ENCODE data around the gene ALDH1A1.

The ALDH1A1 gene

DNA sequence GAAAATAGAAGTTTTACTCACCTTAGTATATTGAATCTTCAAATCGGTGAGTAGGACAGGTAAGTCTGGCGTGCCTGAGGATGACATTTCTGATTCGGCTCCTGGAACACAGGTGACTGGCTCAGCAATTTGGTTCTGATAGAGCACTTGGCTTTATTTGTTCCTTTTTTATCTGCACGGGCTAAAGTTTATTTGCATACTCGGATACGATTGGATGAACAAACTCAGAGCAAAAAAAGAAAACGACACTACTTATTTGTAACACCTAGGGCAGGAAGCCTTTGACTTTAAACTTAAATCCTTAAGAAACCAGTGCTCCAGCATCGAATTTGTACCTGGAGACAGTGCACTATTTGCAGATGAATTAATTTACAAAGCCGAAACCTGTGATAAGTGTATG is at the start of gene ALDH1A1:
ALDH1A1 (minus strand) TSS at position 140 of the 400 bp plus-strand sequence; CDS start at position 87, 53 bp downstream.
- H3K4me3 ChIP-seq (ENCODE audit: low read depth, low read length), result no peak within 1 kb of the TSS
- TF ChIP-seq, protein P1, sequence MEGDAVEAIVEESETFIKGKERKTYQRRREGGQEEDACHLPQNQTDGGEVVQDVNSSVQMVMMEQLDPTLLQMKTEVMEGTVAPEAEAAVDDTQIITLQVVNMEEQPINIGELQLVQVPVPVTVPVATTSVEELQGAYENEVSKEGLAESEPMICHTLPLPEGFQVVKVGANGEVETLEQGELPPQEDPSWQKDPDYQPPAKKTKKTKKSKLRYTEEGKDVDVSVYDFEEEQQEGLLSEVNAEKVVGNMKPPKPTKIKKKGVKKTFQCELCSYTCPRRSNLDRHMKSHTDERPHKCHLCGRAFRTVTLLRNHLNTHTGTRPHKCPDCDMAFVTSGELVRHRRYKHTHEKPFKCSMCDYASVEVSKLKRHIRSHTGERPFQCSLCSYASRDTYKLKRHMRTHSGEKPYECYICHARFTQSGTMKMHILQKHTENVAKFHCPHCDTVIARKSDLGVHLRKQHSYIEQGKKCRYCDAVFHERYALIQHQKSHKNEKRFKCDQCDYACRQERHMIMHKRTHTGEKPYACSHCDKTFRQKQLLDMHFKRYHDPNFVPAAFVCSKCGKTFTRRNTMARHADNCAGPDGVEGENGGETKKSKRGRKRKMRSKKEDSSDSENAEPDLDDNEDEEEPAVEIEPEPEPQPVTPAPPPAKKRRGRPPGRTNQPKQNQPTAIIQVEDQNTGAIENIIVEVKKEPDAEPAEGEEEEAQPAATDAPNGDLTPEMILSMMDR (IDR thresholded peaks at IDR 0.05; ENCODE audit: insufficient read depth, low read depth, low read length, missing control alignments), result no peak
- DNase-seq (ENCODE audit: low read depth), result no peak

DNA sequence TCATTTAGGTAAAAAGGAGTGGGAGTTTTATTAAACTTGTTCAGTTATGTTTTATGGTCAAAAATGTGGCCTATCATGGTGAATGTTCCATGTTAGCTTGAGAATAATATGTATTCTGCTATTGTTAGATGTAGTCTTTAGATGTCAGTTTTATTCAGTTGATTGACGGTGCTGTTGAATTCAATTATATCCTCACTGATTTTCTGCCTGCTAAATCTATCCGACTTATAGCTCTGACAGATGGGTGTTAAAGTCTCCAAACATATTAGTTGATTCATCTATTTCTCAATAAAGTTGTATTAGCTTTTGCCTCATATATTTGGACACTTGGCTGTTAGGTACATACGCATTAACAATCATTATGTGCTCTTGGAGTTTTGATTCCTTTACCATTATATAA is 49.0 kb upstream of the ALDH1A1 start:
- no peak overlapping the region for H3K4me3 ChIP-seq (ENCODE audit: low read depth, low read length)
- DNase-seq (ENCODE audit: low read depth), result no peak
- TF ChIP-seq, protein P1 (IDR thresholded peaks at IDR 0.05; ENCODE audit: insufficient read depth, low read depth, low read length, missing control alignments), result no peak

DNA sequence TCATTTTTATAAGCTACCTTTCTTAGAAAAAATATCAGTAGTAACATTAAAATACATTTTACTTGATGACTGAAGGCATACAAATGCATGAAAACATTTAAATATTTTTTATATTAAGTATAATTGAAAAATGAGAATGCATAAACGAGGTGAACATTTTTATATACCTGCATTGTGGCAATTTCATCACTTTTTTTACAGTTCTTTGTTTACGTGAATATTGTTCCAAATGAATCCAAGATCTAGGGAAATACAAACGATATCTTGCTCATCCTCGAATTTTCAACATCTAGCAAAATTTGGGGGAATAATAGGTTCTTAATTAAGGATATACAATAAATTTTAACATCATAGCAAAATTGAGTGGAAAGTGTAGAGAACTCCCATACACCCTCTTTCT is 45.5 kb upstream of the ALDH1A1 start:
- no peak overlapping the region for H3K4me3 ChIP-seq (ENCODE audit: low read depth, low read length)
- DNase-seq (ENCODE audit: low read depth), result no peak
- TF ChIP-seq, protein P1 (IDR thresholded peaks at IDR 0.05; ENCODE audit: insufficient read depth, low read depth, low read length, missing control alignments), result no peak

DNA sequence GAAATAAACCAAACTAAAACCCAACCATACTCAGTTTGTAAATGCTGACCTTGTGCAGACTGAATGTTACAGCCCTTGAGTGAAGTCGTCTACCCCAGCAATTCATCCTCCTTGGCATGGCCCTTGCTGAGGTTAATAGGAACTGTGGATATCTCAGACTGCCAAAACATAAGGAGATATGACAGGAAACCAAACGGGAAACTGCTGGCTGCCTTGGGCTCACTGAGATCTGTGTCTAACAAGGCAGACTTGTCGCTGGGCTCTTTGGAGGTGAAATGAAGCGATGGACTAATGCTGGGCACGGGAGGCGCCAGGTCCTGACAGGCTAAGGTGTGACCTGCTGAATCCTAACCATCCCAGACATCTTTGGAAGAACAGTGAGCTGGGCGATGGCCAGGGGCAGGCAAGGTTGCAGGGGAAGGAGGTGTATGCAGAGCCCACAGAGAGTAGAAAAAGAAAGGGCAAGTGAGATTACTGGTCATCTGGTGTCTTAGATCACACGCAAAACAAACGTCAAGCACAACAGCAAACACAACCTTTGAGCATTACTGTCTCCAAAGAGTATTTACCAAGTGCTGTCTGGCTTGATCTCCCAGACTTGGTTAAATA is 44.6 kb upstream of the ALDH1A1 start:
- H3K4me3 ChIP-seq (ENCODE audit: low read depth, low read length), result no peak overlapping the region
- TF ChIP-seq, protein P1 (IDR thresholded peaks at IDR 0.05; ENCODE audit: insufficient read depth, low read depth, low read length, missing control alignments), result no peak
- DNase-seq (ENCODE audit: low read depth), result no peak

DNA sequence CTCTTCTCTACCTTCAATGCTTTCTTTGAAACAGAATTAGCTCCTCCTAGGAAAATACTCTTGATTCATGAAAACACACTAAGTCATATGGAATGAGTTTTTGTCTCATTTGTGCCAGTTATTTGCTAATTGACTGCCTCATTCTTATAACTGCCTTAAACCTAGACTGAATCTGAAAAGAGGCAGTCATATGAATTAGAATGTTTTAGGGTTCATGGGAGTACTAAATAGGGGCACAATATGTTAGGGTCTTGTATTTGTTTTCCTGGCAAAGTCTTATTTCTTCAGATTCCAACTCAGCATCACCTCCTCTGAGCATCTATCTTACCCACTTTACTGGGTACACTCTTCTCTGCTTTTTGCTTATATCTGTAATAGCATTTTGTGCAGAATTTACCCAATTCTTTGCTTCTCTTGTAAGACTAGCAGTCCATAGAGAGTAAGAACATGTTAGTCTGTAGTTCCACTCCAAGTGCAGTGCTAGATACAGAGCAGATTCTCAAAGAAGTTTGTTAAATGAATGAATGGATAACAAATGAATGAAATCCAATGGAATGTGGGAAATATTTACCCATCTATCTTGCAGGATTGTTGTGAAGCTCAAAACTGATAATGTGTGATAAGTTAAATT is 43.9 kb upstream of the ALDH1A1 start:
- no peak for DNase-seq (ENCODE audit: low read depth)
- TF ChIP-seq, protein P1 (IDR thresholded peaks at IDR 0.05; ENCODE audit: insufficient read depth, low read depth, low read length, missing control alignments), result no peak
- no peak overlapping the region for H3K4me3 ChIP-seq (ENCODE audit: low read depth, low read length)

DNA sequence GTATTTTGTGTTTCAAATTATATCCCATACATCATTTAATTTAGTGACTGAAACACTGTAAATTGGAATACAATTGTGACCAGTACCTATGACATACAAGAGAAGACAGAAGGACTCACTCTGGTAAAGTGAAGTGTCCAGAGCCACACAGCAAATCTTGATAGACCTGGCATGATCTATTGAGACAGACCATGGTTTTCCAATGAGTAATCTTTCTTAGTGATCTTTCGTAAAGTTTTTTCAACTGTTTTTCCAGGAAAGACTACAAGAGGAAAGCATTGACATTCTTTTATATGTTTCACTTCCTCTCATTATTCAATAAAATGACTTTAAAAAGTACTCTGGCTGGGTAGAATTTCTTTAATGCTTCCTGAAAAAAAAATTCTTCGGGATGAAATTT is 43.3 kb upstream of the ALDH1A1 start:
- DNase-seq (ENCODE audit: low read depth), result no peak
- TF ChIP-seq, protein P1 (IDR thresholded peaks at IDR 0.05; ENCODE audit: insufficient read depth, low read depth, low read length, missing control alignments), result no peak
- no peak overlapping the region for H3K4me3 ChIP-seq (ENCODE audit: low read depth, low read length)

All from GM12865 (cell line).